Activated naive CD4-positive, alpha-beta T cell treated with anti-CD3 and anti-CD28 coated beads, Interleukin-2, amount 50 U/mL, for 72 hours (primary cell): Measurements from ENCODE around the gene ELAC1. TPM values are rescaled to one million over a fixed set of nuclear protein-coding genes. Genes with fewer than 3 reads are reported as not detected.
"Not testable (repeated sequence)": the region's sequence is repeated elsewhere in the genome, so short reads cannot be mapped to it uniquely, and the experiment has no call there.

ENCODE experiments used
- ATAC-seq, 2 donors: fragments of 150-1000 bp; cut with Tn5 transposase; 2 replicates each; pipeline ENCODE4 v1.10.0; 2021; ENCODE audit warnings: mild to moderate bottlenecking in 2 of 2, moderate library complexity in 2 of 2
- DNase-seq, 2 donors: peaks; one replicate each; pipeline ENCODE4 v3.0.0; 2021 to 2022; ENCODE audit warnings: low spot score in 2 of 2
- H3K27ac Mint-ChIP-seq, 2 donors: one replicate each; pipeline ENCODE4 v1.8.0; 2022; ENCODE audit warnings: mild to moderate bottlenecking in 2 of 2, mixed read lengths in 2 of 2
- H3K36me3 Mint-ChIP-seq, 2 donors: one replicate each; pipeline ENCODE4 v1.8.0; 2022; ENCODE audit warnings: mixed read lengths in 2 of 2
- H3K9me3 Mint-ChIP-seq, 2 donors: one replicate each; pipeline ENCODE4 v1.8.0; 2022; ENCODE audit warnings: mixed read lengths in 2 of 2
- total RNA-seq, 2 donors: library from RNA; stranded (reverse); gene quantifications; one replicate each; pipeline ENCODE4 v1.2.3, GENCODE V29; 2022

ELAC1 gene
- total RNA-seq, 2 donors from 2014 or later: 1.0 to 5.1 TPM

DNA sequence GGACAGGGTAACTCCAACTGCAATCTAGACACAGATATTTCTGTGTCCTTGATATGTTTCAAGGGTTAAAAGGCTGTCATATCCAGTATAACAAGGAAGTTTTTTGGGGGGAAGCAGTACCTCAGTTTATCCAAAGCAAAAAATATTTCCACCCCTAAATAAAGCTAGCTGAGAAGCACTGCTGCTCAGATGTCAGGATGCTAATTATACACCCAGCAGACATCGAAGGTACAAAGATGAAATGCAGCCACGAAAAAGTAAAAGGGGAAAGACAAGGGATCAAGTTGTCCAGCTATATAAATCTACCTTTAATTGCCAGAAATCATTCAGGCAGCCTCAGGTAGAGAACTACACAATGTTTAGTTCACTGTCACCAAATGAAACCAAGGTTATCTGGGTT, 26.2 kb downstream of the ELAC1 start:
- ATAC-seq: no peak
- Mint-ChIP-seq H3K9me3 (no peaks in the 10 kb centered on the region), H3K27ac (no peak overlapping the region), H3K36me3 (no peaks in the 10 kb centered on the region)
- DNase-seq: no peak

DNA sequence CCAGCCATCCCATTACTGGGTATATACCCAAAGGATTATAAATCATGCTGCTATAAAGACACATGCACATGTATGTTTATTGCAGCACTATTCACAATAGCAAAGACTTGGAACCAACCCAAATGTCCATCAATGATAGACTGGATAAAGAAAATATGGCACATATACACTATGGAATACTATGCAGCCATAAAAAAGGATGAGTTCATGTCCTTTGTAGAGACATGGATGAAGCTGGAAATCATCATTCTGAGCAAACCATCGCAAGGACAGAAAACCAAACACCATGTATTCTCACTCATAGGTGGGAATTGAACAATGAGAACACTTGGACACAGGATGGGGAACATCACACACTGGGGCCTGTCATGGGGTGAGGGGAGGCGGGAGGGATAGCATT, 35.3 kb downstream of the ELAC1 start:
- not testable (repeated sequence) for H3K27ac Mint-ChIP-seq, DNase-seq, ATAC-seq, H3K9me3 Mint-ChIP-seq
- H3K36me3 Mint-ChIP-seq: peaks cover 9 to 10% of the 10 kb centered on the region in 2 donors

DNA sequence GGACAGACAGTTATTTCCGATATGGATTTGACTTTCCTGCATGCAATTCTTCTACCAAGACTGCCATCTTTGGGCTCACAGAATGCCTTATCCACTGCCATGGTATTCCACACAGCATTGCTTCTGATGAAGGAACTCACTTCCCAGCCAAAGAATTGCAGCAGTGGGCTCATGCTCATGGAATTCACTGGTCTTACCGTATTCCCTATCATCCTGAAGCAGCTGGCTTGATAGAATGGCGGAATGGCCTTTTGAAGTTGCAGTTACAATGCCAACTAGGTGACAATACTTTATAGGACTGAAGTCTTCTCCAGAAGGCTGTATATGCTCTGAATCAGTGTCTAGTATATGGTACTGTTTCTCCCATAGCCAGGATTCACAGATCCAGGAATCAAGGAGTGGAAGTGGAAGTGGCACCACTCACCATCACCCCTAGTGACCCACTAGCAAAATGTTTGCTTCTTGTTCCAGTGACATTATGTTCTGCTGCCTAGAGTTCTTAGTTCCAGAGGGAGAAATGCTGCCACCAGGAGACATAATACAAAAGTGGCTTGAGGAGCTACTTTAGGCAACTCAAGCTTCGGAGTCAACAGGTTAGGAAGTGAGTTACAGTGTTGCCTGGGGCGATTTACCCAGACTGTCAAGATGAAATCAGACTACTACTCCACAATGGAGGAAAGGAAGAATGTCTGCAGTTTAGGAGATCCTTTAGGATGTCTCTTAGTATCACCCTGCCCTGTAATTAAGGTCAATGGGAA, 38.4 kb downstream of the ELAC1 start:
- H3K36me3 Mint-ChIP-seq: peaks cover 5 to 10% of the 10 kb centered on the region in 2 donors
- H3K9me3 Mint-ChIP-seq: peaks cover 6% of the 10 kb centered on the region in 2 donors
- H3K27ac Mint-ChIP-seq: no peak overlapping the region
- DNase-seq: no peak
- no peak for ATAC-seq

DNA sequence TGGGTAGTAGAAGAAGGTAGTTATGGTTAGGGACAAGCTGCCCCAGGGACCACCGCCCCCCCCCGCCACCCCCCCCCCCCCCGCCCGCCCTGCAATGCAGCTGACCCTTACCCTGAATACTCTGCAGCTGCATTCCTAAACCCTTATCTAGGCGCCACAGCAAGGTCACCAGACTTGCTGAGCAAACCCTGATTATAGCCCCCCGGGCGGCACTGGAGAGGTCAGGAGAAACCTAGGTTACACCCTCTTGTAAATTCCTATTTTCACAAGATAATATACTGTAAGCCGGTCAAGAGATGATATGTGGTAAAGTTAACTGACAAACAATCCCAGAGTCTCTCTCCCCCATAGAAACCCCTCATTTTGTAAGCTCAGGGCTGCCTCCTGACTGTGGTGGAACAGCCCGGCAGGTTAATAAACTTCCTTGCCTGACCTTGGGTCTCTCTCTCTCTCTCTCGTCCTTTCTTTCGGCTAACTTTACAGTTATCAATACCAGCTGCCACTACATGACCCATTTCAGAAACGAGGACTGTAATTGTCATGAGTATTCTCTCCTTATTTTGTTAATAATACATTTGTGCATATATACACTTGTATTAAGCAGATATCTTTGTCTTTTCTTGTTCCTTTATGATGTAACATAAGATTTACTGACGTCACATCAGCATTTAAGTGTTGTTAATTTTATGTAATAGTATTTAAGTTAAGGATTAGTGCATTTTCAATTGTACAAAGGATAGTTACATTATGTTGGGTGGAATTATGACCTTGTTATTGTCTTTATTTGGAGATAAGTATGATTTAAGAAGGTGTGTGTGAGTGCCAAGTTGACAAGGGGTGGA, 39.3 kb downstream of the ELAC1 start:
- ATAC-seq (no peak), DNase-seq (no peak)
- peaks cover under 1 to 6% of the 10 kb centered on the region in 2 donors for H3K9me3 Mint-ChIP-seq
- no peak overlapping the region for H3K27ac Mint-ChIP-seq
- H3K36me3 Mint-ChIP-seq: peaks cover 0 to 3% of the 10 kb centered on the region in 2 donors

DNA sequence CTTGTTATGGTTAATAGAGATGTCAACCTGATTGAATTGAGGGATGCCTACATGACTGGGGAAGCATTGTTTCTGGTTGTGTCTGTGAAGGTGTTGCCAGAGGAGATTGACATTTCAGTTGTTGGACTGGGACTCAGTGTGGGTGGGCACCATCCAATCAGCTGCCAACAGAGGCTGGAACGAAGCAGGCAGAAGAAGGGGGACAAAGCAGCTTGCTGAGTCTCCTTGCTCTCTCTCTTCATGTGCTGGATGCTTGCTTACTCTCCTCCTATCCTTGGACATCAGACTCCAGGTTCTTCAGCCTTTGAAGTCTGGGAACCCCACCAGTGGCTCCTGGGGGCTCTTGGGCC, 39.9 kb downstream of the ELAC1 start:
- Mint-ChIP-seq H3K27ac (no peak overlapping the region), H3K36me3 (no peaks in the 10 kb centered on the region), H3K9me3 (peaks cover 0 to 6% of the 10 kb centered on the region in 2 donors)
- DNase-seq: no peak
- no peak for ATAC-seq

DNA sequence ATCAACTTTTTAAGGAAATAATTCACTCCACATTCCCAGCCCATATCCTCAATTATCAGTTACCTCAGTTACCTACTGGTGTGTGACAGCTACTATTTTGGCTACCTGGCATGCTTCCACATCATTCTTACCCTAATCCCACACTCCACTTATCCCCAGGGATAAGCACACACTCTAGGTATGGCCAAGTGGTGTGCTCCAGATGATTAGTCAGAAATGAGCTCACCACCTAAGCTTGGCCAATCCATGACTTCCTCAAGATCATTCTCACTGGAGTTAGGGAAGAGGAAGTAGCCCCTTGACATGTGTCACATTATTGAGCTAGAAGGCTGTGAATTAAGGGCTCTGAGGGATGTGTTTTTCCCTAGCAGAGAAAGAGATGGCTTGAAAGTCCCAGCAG, 41.2 kb downstream of the ELAC1 start:
- DNase-seq (no peak), ATAC-seq (no peak)
- H3K27ac Mint-ChIP-seq: no peak overlapping the region
- no peaks in the 10 kb centered on the region for H3K9me3 Mint-ChIP-seq
- H3K36me3 Mint-ChIP-seq: peaks cover 0 to 2% of the 10 kb centered on the region in 2 donors

DNA sequence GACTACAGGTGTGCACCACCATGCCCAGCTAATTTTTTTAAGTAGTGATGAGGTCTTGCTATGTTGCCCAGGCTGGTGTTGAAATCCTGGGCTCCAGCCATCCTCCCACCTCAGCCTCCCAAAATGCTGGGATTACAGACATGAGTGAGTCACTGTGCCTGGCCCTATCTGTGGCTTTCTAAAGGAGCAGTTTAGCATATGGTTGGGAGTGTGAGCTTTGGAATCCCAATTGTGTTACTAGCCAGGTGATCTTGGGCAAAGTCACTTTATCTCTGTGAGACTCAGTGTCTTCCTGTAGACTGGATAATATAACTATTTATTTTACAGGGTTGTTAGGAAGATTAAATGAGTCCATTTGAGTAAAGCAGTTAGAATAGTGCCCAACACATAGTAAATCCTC, 42.4 kb downstream of the ELAC1 start:
- ATAC-seq: no peak
- Mint-ChIP-seq H3K27ac (no peak overlapping the region), H3K36me3 (peaks cover 0 to 9% of the 10 kb centered on the region in 2 donors), H3K9me3 (peaks cover 0 to under 1% of the 10 kb centered on the region in 2 donors)
- DNase-seq: no peak

DNA sequence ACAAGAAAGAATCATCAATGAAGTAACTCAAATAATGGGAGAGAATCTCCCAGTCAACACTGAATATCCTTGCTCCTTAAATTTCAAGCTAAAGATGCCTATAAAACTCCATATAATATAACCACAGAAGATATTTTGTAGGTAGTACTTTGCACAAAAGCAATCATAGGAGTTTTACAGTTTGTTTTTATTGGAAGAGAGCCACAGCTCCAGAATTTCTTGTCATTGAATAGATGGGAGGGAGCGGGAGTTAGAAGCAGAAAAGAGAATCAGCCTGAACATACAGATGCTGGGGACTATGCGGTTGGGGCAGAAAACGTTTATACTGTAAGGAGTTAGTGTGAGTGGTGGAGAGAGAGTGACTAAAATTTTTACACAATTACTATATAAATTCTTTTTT, 43.9 kb downstream of the ELAC1 start:
- no peak for ATAC-seq
- Mint-ChIP-seq H3K36me3 (peaks cover 0 to 9% of the 10 kb centered on the region in 2 donors), H3K9me3 (peaks cover 0 to 4% of the 10 kb centered on the region in 2 donors)

DNA sequence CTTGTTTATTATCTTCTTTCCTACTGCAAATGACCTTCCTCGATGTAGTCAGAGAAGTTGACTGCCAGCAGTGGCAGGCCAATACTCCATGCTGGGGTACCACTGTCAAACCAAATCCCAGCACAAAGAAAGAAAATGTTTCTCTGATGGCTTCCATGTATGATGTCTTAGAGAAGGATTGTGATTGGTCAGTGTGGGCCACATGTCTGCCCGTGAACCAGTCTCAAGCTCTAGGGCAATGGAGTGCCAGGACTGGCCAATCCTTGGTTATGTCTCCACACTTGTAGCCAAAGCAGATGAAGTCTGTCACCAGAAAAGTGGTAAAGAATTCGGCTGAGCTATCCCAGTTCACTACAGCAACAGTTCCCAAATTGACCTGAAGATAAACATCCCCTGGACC, 44.6 kb downstream of the ELAC1 start:
- ATAC-seq (no peak), DNase-seq (no peak)
- Mint-ChIP-seq H3K9me3 (peaks cover 0 to 4% of the 10 kb centered on the region in 2 donors), H3K36me3 (peaks cover 0 to 9% of the 10 kb centered on the region in 2 donors), H3K27ac (no peak overlapping the region)

More for the DNA sequence above, 43.9 kb downstream of the ELAC1 start:
- H3K27ac Mint-ChIP-seq: no peak overlapping the region
- DNase-seq: no peak

DNA sequence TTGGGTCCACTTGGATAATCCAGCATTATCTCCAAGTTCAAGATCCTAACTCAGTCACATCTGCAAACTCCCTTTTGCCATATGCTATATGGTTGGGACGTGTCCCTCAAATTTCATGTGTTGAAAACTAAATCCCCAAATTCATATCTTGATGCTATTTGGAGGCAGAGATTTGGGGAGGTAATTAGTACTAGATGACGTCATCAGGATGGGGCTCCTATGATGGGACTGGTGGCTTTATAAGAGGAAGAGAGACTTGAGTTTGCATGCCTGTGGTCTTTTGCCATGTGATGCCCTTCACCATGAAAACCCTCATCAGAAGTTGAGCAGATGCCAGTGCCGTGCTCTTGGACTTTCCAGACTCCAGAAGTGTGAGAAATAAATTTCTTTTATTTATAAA, 45.4 kb downstream of the ELAC1 start:
- Mint-ChIP-seq H3K27ac (no peak overlapping the region), H3K36me3 (peaks cover 0 to 9% of the 10 kb centered on the region in 2 donors), H3K9me3 (peaks cover 0 to 4% of the 10 kb centered on the region in 2 donors)
- no peak for DNase-seq
- ATAC-seq: no peak

DNA sequence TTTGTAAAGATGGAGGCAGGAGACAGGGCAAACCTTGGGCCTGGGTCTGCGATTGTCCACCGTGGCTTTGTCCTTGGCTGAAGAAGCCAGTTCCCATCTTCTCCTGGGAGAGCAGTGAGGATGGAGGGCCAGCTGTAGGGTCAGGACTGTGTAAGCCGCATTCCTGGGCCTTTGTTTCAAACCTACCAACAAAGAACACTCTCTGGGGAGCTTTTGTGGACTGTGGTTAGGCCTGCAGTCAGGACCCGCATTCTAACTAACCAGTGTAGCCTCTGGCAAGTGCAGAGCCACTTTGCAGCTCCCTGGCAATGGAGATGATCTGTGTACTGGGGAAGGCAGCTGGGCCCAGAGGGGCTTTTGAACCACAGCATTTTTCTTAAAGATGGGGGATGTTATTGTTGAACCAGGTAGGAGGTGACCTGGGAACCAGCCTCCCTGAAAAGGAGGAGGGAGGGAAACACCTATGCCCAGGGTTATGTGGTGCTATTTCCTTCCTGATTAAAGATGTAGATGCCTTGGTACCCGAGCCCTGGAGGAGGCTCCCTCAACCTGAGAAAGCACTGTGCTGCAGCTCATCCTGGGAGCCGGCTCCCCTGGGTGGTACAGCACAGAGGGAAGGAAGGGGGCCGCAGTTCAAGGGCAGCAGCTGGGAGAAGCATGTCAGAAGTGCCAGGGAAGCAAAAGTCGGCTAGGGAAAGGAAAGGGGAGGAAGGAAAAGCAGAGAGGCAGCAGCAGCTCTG, 49.5 kb downstream of the ELAC1 start:
- ATAC-seq: no peak
- H3K9me3 Mint-ChIP-seq: peaks cover 0 to 4% of the 10 kb centered on the region in 2 donors
- no peak for DNase-seq
- H3K36me3 Mint-ChIP-seq: peaks cover 0 to 9% of the 10 kb centered on the region in 2 donors
- H3K27ac Mint-ChIP-seq: no peak overlapping the region

DNA sequence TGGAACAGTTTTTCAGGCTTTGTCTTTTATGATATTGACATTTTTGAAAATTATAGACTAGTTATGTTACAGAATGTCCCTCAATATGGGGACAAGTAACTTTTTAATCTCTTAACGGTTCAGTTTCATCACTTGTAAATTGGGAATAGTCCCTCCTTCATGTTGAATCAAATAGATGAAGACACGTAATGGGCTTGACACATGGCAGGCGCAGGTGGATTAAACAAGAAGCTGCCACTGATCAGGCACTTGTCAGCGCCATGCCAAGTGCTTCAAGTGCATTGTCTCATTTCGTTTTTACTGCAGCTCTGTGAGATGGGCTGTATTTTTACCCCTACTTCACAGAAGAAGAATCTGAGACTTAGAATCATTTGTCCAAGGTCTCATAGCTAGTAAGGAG, 52.7 kb downstream of the ELAC1 start:
- ATAC-seq: no peak
- no peak overlapping the region for H3K27ac Mint-ChIP-seq

DNA sequence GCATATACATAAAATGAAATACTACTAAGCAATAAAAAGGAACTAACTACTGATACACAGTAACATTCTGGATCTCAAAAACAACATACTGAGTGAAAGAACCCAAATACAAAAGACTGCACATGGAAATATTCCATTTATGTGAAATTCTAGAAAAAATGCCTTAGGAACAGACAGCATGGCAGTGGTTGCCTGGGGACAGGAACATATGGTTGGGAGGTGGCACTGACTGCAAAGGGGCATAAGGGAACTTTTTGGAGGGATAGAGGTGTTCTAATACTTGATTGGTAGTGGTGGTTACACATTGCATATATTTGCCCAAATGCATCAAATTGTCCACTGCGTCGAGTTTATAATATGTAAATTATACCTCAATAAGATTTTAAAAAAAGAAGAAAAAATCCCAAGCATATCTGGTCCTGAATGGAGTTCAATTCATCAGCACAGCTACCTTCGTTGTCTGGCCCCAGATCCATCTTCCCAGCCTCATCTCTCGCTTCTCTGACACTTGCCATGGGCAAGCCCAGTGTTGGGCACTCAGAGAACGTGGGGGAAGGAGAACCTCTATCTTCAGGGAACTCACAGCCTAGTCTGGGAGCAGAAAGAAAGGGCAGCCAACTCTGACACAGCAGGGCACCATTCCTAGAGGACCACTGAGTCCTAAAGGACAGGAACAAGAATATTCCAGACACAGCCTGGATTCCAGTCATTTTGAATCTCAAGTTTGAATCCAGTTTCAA, 53.6 kb downstream of the ELAC1 start:
- ATAC-seq: no peak
- Mint-ChIP-seq H3K27ac (no peak overlapping the region), H3K36me3 (peaks cover 0 to 6% of the 10 kb centered on the region in 2 donors), H3K9me3 (peaks cover 5 to 6% of the 10 kb centered on the region in 2 donors)
- DNase-seq: no peak

More for the DNA sequence above, 52.7 kb downstream of the ELAC1 start:
- Mint-ChIP-seq H3K9me3 (peaks cover 5 to 7% of the 10 kb centered on the region in 2 donors), H3K36me3 (peaks cover 0 to 6% of the 10 kb centered on the region in 2 donors)
- no peak for DNase-seq

DNA sequence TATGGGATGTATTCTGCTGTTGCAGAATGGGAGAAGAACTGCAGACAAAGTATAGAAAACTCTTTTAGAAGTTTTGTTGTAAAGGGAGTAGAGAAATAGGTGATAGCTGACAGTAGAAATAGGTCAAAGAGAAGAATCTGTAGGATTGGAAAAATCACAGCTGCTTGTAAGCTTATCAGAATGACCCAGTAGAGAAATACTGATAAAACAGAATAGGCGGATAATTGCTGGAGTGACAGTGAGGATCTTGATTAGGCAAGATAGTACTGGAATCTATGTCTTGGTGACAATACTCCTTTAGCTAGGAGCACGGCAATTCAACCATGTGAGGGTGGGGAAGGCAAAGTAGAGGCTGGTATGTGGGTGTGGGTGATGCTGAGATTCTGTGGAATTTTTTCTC, 57.7 kb downstream of the ELAC1 start:
- H3K9me3 Mint-ChIP-seq: peaks cover 5 to 6% of the 10 kb centered on the region in 2 donors
- no peak for ATAC-seq
- no peak overlapping the region for H3K27ac Mint-ChIP-seq
- no peak for DNase-seq
- H3K36me3 Mint-ChIP-seq: peaks cover 13 to 24% of the 10 kb centered on the region in 2 donors

DNA sequence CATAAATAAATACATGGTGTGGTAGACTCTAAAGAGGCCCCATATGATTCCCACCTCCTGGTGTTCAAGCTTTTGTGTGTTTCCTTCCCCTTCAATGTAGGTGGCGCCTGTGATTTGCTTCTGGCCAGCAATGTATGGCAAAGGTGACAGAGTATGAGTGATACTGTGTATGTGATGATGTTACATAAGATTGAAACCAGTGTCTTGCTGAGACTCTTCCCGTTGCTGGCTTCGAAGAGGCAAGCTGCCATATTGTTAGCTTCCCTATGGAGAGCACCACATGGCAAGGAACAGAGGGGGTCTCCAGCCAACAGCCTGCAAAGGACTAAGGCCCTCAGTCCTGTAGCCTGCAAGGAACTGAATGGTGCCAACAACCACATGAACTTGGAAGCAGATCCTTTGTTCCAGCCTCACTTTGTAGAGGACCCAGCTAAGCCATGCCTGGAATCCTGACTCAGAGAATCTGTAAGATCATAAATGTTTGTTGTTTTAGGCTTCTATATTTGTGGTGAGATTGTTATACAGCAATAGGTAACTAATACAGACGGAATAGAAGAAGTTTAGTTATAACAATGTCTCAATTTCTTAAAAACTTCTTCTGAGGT, 60.5 kb downstream of the ELAC1 start:
- Mint-ChIP-seq H3K9me3 (peaks cover 4% of the 10 kb centered on the region in 2 donors), H3K36me3 (peaks cover 18 to 28% of the 10 kb centered on the region in 2 donors), H3K27ac (peak overlapping the region in 1 of 2 donors; percentile 99)
- ATAC-seq: no peak
- DNase-seq: peak in 1 of 2 donors; percentile 10

DNA sequence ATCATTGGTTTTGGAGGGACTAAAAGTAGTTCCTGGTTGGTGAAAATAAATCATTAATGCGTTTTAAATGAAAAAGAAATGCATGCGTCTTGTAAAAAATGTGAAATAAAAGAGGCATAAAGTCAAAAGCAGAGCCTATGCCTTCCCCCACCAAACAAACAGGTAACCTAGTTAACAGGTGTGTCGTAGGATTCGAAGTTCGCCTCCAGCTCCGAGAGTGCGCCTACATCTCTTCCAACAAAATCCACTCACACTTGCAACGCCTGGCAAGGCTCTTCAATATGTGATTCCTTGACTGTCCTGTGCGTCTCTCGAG, 61.5 kb downstream of the ELAC1 start:
- H3K27ac Mint-ChIP-seq: peak overlapping the region; percentile 99
- H3K9me3 Mint-ChIP-seq: no peaks in the 10 kb centered on the region
- no peak for ATAC-seq
- no peak for DNase-seq
- peaks cover 25 to 27% of the 10 kb centered on the region in 2 donors for H3K36me3 Mint-ChIP-seq
